GM19351 (cell line): ENCODE measurements around the gene TRMT10C.
"Not testable (repeated sequence)": the region's sequence is repeated elsewhere in the genome, so short reads cannot be mapped to it uniquely, and the experiment has no call there.

Source experiments
- ATAC-seq: cut with Tn5 transposase; IDR thresholded peaks from one replicate; pipeline ENCODE4 v1.9.1; 2021; ENCODE audit warnings: mild to moderate bottlenecking, moderate library complexity; ENCODE audit not compliant: unreplicated experiment

TRMT10C gene

GRCh38 chr3:101548527-101549105, 13.1 kb upstream of the TRMT10C start:
- ATAC-seq = no peak

GRCh38 chr3:101549473-101549872, 12.2 kb upstream of the TRMT10C start:
- ATAC-seq = no peak

GRCh38 chr3:101551359-101552081, 10.1 kb upstream of the TRMT10C start:
- ATAC-seq = not testable (repeated sequence)

- ATAC-seq = not testable (repeated sequence)
These were observed 8.3 kb upstream of the TRMT10C start for GRCh38 chr3:101553381-101553780.

GRCh38 chr3:101556064-101556463, 5.6 kb upstream of the TRMT10C start:
- no peak for ATAC-seq

GRCh38 chr3:101567528-101568317, 6.1 kb downstream of the TRMT10C start:
- no peak for ATAC-seq

- ATAC-seq = no peak
These were observed 9.6 kb downstream of the TRMT10C start for GRCh38 chr3:101571028-101571895.

GRCh38 chr3:101573449-101574387, 12.1 kb downstream of the TRMT10C start, which contains the start of gene PCNP:
Gene PCNP (plus strand): TSS chr3:101574180. CDS start chr3:101574216, 36 bp downstream.
- ATAC-seq = peak; percentile 78

- peak; percentile 42 for ATAC-seq
These were observed 12.9 kb downstream of the TRMT10C start for GRCh38 chr3:101574388-101575112.

- ATAC-seq = no peak
These were observed 15.6 kb downstream of the TRMT10C start for GRCh38 chr3:101577286-101577685.

- ATAC-seq = no peak
These were observed 26.9 kb downstream of the TRMT10C start for GRCh38 chr3:101588616-101589015.

GRCh38 chr3:101591071-101591470, 29.4 kb downstream of the TRMT10C start:
- no peak for ATAC-seq

- ATAC-seq = no peak
These were observed 41.1 kb downstream of the TRMT10C start for GRCh38 chr3:101602731-101603130.

- ATAC-seq = no peak
These were observed 41.5 kb downstream of the TRMT10C start for GRCh38 chr3:101603184-101603583.

- not testable (repeated sequence) for ATAC-seq
These were observed 43.7 kb downstream of the TRMT10C start for GRCh38 chr3:101605398-101605797.

GRCh38 chr3:101611023-101611422, 49.4 kb downstream of the TRMT10C start:
- ATAC-seq = peak; percentile 84

GRCh38 chr3:101613014-101613413, 51.3 kb downstream of the TRMT10C start:
- ATAC-seq = not testable (repeated sequence)

- no peak for ATAC-seq
These were observed 53.9 kb downstream of the TRMT10C start for GRCh38 chr3:101615525-101615924.
